HEK293 (cell line): ENCODE data around the gene NMB.

Experiments
- BCL11A ChIP-seq: fragments of 450-650 bp; formaldehyde crosslinking; IDR thresholded peaks from 2 replicates; pipeline ENCODE4 v1.5.1; 2016; ENCODE audit warnings: low read depth, missing biosample characterization, missing genetic modification characterization
- GFI1B ChIP-seq: fragments of 450-650 bp; formaldehyde crosslinking; IDR thresholded peaks from 2 replicates; pipeline ENCODE4 v1.5.1; 2016; ENCODE audit warnings: missing biosample characterization, missing genetic modification characterization
- GLI4 ChIP-seq: fragments of 450-650 bp; formaldehyde crosslinking; IDR thresholded peaks from 2 replicates; pipeline ENCODE4 v1.5.1; 2016; ENCODE audit warnings: missing biosample characterization, missing genetic modification characterization
- OVOL3 ChIP-seq: fragments of 450-650 bp; formaldehyde crosslinking; IDR thresholded peaks from 2 replicates; pipeline ENCODE4 v1.5.1; 2016; ENCODE audit warnings: missing biosample characterization, missing genetic modification characterization
- RBAK ChIP-seq: fragments of 450-650 bp; formaldehyde crosslinking; IDR thresholded peaks from 2 replicates; pipeline ENCODE4 v1.5.1; 2016; ENCODE audit warnings: missing biosample characterization, missing genetic modification characterization
- REST ChIP-seq: fragments of 450-650 bp; formaldehyde crosslinking; IDR thresholded peaks from 2 replicates; pipeline ENCODE4 v1.5.1; 2016; ENCODE audit warnings: missing biosample characterization, missing genetic modification characterization
- SETDB1 ChIP-seq: IDR thresholded peaks from one replicate; pipeline ENCODE4 v1.6.1; 2017; ENCODE audit warnings: mild to moderate bottlenecking, low read length, moderate library complexity, mixed read lengths; ENCODE audit not compliant: insufficient read length
- ZNF132 ChIP-seq: fragments of 450-650 bp; formaldehyde crosslinking; IDR thresholded peaks from 2 replicates; pipeline ENCODE4 v1.5.1; 2017; ENCODE audit warnings: missing biosample characterization, missing genetic modification characterization, borderline replicate concordance
- ZNF133 ChIP-seq: fragments of 450-650 bp; formaldehyde crosslinking; IDR thresholded peaks from 2 replicates; pipeline ENCODE4 v1.5.1; 2016; ENCODE audit warnings: missing biosample characterization, missing genetic modification characterization
- ZNF148 ChIP-seq: fragments of 450-650 bp; formaldehyde crosslinking; IDR thresholded peaks from 2 replicates; pipeline ENCODE4 v1.5.0; 2017; ENCODE audit warnings: missing biosample characterization, missing genetic modification characterization, borderline replicate concordance
- ZNF184 ChIP-seq: fragments of 450-650 bp; IDR thresholded peaks from 2 replicates; pipeline ENCODE4 v1.5.1; 2018; ENCODE audit warnings: missing biosample characterization, mild to moderate bottlenecking, missing genetic modification characterization
- ZNF221 ChIP-seq: fragments of 450-650 bp; formaldehyde crosslinking; IDR thresholded peaks from 2 replicates; pipeline ENCODE4 v1.5.1; 2017; ENCODE audit warnings: missing biosample characterization, missing genetic modification characterization, borderline replicate concordance
- ZNF23 ChIP-seq: fragments of 450-650 bp; formaldehyde crosslinking; IDR thresholded peaks from 2 replicates; pipeline ENCODE4 v1.5.1; 2016; ENCODE audit warnings: missing biosample characterization, missing genetic modification characterization, borderline replicate concordance
- ZNF26 ChIP-seq: fragments of 450-650 bp; formaldehyde crosslinking; IDR thresholded peaks from 2 replicates; pipeline ENCODE4 v1.5.1; 2016; ENCODE audit warnings: missing biosample characterization, missing genetic modification characterization
- ZNF311 ChIP-seq: fragments of 450-650 bp; formaldehyde crosslinking; IDR thresholded peaks from 2 replicates; pipeline ENCODE4 v1.5.1; 2017; ENCODE audit warnings: missing biosample characterization, missing genetic modification characterization, borderline replicate concordance
- ZNF324 ChIP-seq: fragments of 450-650 bp; formaldehyde crosslinking; IDR thresholded peaks from 2 replicates; pipeline ENCODE4 v1.5.1; 2016; ENCODE audit warnings: missing biosample characterization, missing genetic modification characterization
- ZNF394 ChIP-seq: fragments of 450-650 bp; formaldehyde crosslinking; IDR thresholded peaks from 2 replicates; pipeline ENCODE4 v1.5.1; 2016; ENCODE audit warnings: missing biosample characterization, missing genetic modification characterization, mild to moderate bottlenecking, moderate library complexity, borderline replicate concordance
- ZNF501 ChIP-seq: fragments of 450-650 bp; formaldehyde crosslinking; IDR thresholded peaks from 2 replicates; pipeline ENCODE4 v1.5.1; 2016; ENCODE audit warnings: missing biosample characterization, missing genetic modification characterization
- ZNF518A ChIP-seq: fragments of 450-650 bp; formaldehyde crosslinking; conservative IDR thresholded peaks from 2 replicates; pipeline ENCODE4 v1.5.1; 2016; ENCODE audit warnings: low read depth, missing biosample characterization, missing genetic modification characterization
- ZNF549 ChIP-seq: fragments of 450-650 bp; IDR thresholded peaks from 2 replicates; pipeline ENCODE4 v1.5.1; 2018; ENCODE audit warnings: missing biosample characterization, missing genetic modification characterization, mild to moderate bottlenecking, inconsistent platforms, moderate library complexity
- ZNF596 ChIP-seq: fragments of 450-650 bp; IDR thresholded peaks from 2 replicates; pipeline ENCODE4 v1.5.0; 2018; ENCODE audit warnings: missing biosample characterization, mild to moderate bottlenecking, missing genetic modification characterization, moderate library complexity
- ZNF623 ChIP-seq: fragments of 450-650 bp; formaldehyde crosslinking; IDR thresholded peaks from 2 replicates; pipeline ENCODE4 v1.5.1; 2016; ENCODE audit warnings: missing biosample characterization, missing genetic modification characterization
- ZNF629 ChIP-seq: fragments of 450-650 bp; formaldehyde crosslinking; IDR thresholded peaks from 2 replicates; pipeline ENCODE4 v1.5.1; 2017; ENCODE audit warnings: missing biosample characterization, missing genetic modification characterization
- ZNF658 ChIP-seq: fragments of 450-650 bp; formaldehyde crosslinking; IDR thresholded peaks from 2 replicates; pipeline ENCODE4; 2016; ENCODE audit warnings: missing biosample characterization, missing genetic modification characterization
- ZNF660 ChIP-seq: fragments of 450-650 bp; IDR thresholded peaks from 2 replicates; pipeline ENCODE4 v1.5.1; 2018; ENCODE audit warnings: missing biosample characterization, mild to moderate bottlenecking, missing genetic modification characterization
- ZSCAN23 ChIP-seq: fragments of 450-650 bp; formaldehyde crosslinking; IDR thresholded peaks from 2 replicates; pipeline ENCODE4 v1.5.1; 2016; ENCODE audit warnings: missing biosample characterization, missing genetic modification characterization
- ZSCAN5A ChIP-seq: fragments of 450-650 bp; formaldehyde crosslinking; IDR thresholded peaks from 2 replicates; pipeline ENCODE4 v1.5.1; 2016; ENCODE audit warnings: missing biosample characterization, missing genetic modification characterization

NMB gene

GRCh38 chr15:84629033-84629432, 29.0 kb downstream of the NMB start (continued):
- TF ChIP-seq REST (tag by site-specific recombination) (peak; percentile 78), GFI1B (tag by site-specific recombination) (0 out of 2 replicates have a peak, but pooled peaks have one; percentile 52), ZNF184 (tag by site-specific recombination) (no peak), ZNF596 (tag by site-specific recombination) (no peak), ZNF658 (tag by site-specific recombination) (no peak), ZNF394 (tag by site-specific recombination) (peak; percentile 95), ZSCAN23 (no peak), ZNF549 (tag by site-specific recombination) (no peak), ZNF23 (tag by site-specific recombination) (no peak), ZSCAN5A (tag by site-specific recombination) (no peak), ZNF132 (tag by site-specific recombination) (no peak), SETDB1 (no peak), GLI4 (no peak), ZNF311 (tag by site-specific recombination) (no peak), RBAK (tag by site-specific recombination) (0 out of 2 replicates have a peak, but pooled peaks have one; percentile 55), ZNF623 (tag by site-specific recombination) (peak; percentile 80), OVOL3 (tag by site-specific recombination) (no peak), ZNF221 (tag by site-specific recombination) (no peak), ZNF501 (tag by site-specific recombination) (no peak), ZNF324 (tag by site-specific recombination) (no peak), ZNF518A (peak; percentile 95), ZNF148 (no peak), ZNF133 (tag by site-specific recombination) (no peak), BCL11A (tag by site-specific recombination) (no peak), ZNF660 (tag by site-specific recombination) (no peak), ZNF26 (tag by site-specific recombination) (no peak), ZNF629 (tag by site-specific recombination) (peak; percentile 64)
